VCaP (cell line): ENCODE results near the gene ADM.

Experiments
- H3K27ac ChIP-seq: fragments of 450-650 bp; 2 replicates; pipeline ENCODE4 v1.5.1; 2017
- TF ChIP-seq, protein P1 (sequence below): fragments of 450-650 bp; conservative IDR thresholded peaks from 2 replicates; pipeline ENCODE4 v1.5.1; 2017; ENCODE audit warnings: mild to moderate bottlenecking, moderate library complexity

Gene ADM

GRCh38 chr11:10322830-10323792, 18.2 kb downstream of the ADM start:
- peak overlapping the region; percentile 42; the same call in 1 of the 2 replicates for H3K27ac ChIP-seq
- TF ChIP-seq, protein P1, sequence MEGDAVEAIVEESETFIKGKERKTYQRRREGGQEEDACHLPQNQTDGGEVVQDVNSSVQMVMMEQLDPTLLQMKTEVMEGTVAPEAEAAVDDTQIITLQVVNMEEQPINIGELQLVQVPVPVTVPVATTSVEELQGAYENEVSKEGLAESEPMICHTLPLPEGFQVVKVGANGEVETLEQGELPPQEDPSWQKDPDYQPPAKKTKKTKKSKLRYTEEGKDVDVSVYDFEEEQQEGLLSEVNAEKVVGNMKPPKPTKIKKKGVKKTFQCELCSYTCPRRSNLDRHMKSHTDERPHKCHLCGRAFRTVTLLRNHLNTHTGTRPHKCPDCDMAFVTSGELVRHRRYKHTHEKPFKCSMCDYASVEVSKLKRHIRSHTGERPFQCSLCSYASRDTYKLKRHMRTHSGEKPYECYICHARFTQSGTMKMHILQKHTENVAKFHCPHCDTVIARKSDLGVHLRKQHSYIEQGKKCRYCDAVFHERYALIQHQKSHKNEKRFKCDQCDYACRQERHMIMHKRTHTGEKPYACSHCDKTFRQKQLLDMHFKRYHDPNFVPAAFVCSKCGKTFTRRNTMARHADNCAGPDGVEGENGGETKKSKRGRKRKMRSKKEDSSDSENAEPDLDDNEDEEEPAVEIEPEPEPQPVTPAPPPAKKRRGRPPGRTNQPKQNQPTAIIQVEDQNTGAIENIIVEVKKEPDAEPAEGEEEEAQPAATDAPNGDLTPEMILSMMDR, result peak; percentile 70

- TF ChIP-seq, protein P1, result no peak
- H3K27ac ChIP-seq, result peak overlapping the region; percentile 42; the same call in 1 of the 2 replicates
Observed at GRCh38 chr11:10323793-10324170, 18.9 kb downstream of the ADM start.

GRCh38 chr11:10324474-10324873, 19.6 kb downstream of the ADM start:
- H3K27ac ChIP-seq, result no peak overlapping the region
- TF ChIP-seq, protein P1, result no peak

DNA sequence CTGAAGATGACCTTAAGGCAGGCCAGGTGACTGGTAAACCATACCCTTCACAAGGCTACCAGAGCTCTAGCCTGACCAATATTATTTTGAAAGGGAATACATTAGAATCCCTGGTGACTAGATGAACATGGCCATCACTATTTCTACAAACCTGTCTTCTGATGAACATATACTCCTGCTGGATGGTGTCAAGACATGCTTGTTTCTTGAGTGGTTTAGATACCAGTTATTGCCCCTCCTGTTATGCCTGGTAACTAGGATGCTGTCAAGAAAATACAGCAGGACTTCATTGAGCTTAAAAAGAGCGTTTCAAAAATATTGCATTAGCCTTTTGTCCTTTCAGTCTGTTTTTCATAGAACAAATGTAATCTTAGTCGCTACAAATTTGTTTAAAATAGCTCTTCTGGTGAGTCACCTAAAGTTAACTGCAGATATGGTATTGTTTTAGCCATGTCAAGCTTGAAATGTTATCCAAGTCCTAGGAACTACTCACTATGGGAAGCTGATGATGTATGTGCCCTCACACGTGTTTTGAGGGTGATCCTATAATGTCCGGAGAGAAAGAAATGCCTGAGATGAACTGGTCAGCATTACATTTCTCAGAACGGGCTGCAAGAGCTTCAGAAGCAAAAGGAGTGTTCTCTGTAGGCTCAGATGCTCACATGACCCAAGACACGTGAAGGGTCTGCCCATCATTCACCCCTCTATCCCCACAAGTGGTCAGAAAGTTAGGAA, 20.6 kb downstream of the ADM start:
- TF ChIP-seq, protein P1, result no peak
- H3K27ac ChIP-seq, result no peak overlapping the region

GRCh38 chr11:10326012-10326964, 21.4 kb downstream of the ADM start:
- no peak overlapping the region; the same call in 1 of the 2 replicates for H3K27ac ChIP-seq
- TF ChIP-seq, protein P1, result no peak

DNA sequence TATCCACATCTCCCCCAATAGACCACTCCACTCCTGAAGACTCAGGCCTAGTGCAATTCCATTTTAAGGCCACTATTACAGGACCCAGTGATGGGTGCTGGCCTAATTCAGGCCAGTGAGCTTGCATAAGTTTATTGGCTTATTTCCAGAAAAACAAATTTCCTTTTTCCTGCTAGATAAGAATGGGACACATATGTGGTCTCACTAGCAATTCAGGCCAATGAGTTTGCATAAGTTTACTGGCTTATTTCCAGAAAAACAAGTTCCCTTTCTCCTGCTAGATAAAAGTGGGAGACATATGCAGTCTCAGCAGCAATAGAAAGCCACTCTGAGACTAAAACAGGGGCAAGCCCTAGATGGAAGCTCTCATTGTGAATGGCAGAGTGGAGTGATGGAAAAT, 22.4 kb downstream of the ADM start:
- no peak overlapping the region; the same call in 1 of the 2 replicates for H3K27ac ChIP-seq
- TF ChIP-seq, protein P1, result no peak
